Gastrocnemius medialis (tissue), 4 donors: ENCODE measurements around the gene GOLGB1.

Experiments used
- POLR2A ChIP-seq, 2 donors: fragments of 450-650 bp; IDR thresholded peaks; one replicate each; pipeline ENCODE4 v1.6.1; 2017; ENCODE audit warnings: antibody characterized with exemption in 2 of 2, mild to moderate bottlenecking in 2 of 2, moderate library complexity in 2 of 2
- TF ChIP-seq, protein P1 (sequence below), 5 experiments: fragments of 450-650 bp in 3 of 5; fragments of 200-600 bp in 2 of 5; sonication (generic) in 2 of 5; IDR thresholded peaks in 4 of 5; conservative IDR thresholded peaks in 1 of 5; 1 replicate in 4 of 5; 2 replicates in 1 of 5; pipeline ENCODE4 v1.5.1; 2016 to 2019; ENCODE audit warnings: antibody characterized with exemption in 5 of 5, mild to moderate bottlenecking in 3 of 5, moderate library complexity in 3 of 5

- TF ChIP-seq, protein P1, sequence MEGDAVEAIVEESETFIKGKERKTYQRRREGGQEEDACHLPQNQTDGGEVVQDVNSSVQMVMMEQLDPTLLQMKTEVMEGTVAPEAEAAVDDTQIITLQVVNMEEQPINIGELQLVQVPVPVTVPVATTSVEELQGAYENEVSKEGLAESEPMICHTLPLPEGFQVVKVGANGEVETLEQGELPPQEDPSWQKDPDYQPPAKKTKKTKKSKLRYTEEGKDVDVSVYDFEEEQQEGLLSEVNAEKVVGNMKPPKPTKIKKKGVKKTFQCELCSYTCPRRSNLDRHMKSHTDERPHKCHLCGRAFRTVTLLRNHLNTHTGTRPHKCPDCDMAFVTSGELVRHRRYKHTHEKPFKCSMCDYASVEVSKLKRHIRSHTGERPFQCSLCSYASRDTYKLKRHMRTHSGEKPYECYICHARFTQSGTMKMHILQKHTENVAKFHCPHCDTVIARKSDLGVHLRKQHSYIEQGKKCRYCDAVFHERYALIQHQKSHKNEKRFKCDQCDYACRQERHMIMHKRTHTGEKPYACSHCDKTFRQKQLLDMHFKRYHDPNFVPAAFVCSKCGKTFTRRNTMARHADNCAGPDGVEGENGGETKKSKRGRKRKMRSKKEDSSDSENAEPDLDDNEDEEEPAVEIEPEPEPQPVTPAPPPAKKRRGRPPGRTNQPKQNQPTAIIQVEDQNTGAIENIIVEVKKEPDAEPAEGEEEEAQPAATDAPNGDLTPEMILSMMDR (IDR thresholded peaks at IDR 0.05 in 4 of 5, conservative IDR thresholded peaks at IDR 0.05 in 1 of 5), result no peak
- TF ChIP-seq POLR2A (IDR thresholded peaks at IDR 0.05), result no peak
Observed at GRCh38 chr3:121637922-121638321, 111.6 kb downstream of the GOLGB1 start.
